OCI-LY7 (cell line): ENCODE data around the gene CST9. TPM values are rescaled to one million over a fixed set of nuclear protein-coding genes. Genes with fewer than 3 reads are reported as not detected.

Experiments
- BruUV-seq: library from RNA; stranded (reverse); fragments of 400-500 nt; replicated peaks from 2 replicates; lab custom pipeline; 2021; lab: Mats Ljungman, UMichigan
- CTCF ChIA-PET: fragments of 300-600 bp; sonication (Branson Sonifier 250); formaldehyde crosslinking; loops from one replicate; lab custom pipeline; 2022; ENCODE audit warnings: antibody characterized with exemption; ENCODE audit not compliant: unreplicated experiment; lab: Charles Lee
- POLR2A ChIA-PET: fragments of 300-600 bp; sonication (Branson Sonifier 250); formaldehyde crosslinking; loops from one replicate; lab custom pipeline; 2022; ENCODE audit warnings: antibody characterized with exemption; lab: Charles Lee
- DNase-seq: peaks from one replicate; pipeline ENCODE4 v3.0.0-alpha.2; 2015; ENCODE audit warnings: low spot score
- H2AFZ ChIP-seq: fragments of 200-600 bp; sonication (generic), shearing (Covaris generic); 2 replicates; pipeline ENCODE4 v1.6.1; 2014; ENCODE audit warnings: mild to moderate bottlenecking, antibody characterized with exemption, low read length, moderate library complexity
- H3K27ac ChIP-seq: fragments of 200-600 bp; sonication (generic); 2 replicates; pipeline ENCODE4 v1.5.1; 2014; ENCODE audit warnings: mixed run types, low read depth, mild to moderate bottlenecking, moderate library complexity, low read length, inconsistent platforms; ENCODE audit not compliant: poor library complexity, severe bottlenecking
- H3K36me3 ChIP-seq: fragments of 200-600 bp; sonication (generic); 2 replicates; pipeline ENCODE4 v1.6.1; 2014; ENCODE audit warnings: mild to moderate bottlenecking, antibody characterized with exemption, low read length, moderate library complexity, mixed read lengths; ENCODE audit not compliant: insufficient read depth
- H3K4me1 ChIP-seq: fragments of 200-600 bp; sonication (generic); 2 replicates; pipeline ENCODE4 v1.5.1; 2014; ENCODE audit warnings: mild to moderate bottlenecking, low read length; ENCODE audit not compliant: insufficient read depth, poor library complexity, severe bottlenecking
- H3K4me2 ChIP-seq: fragments of 200-600 bp; sonication (generic); 2 replicates; pipeline ENCODE4 v1.6.1; 2014; ENCODE audit warnings: mild to moderate bottlenecking, low read length
- H3K4me3 ChIP-seq: fragments of 200-600 bp; sonication (generic); 2 replicates; pipeline ENCODE4 v1.5.1; 2014; ENCODE audit warnings: mild to moderate bottlenecking, low read depth, low read length; ENCODE audit not compliant: poor library complexity, severe bottlenecking
- H3K79me2 ChIP-seq: fragments of 200-600 bp; sonication (generic); 2 replicates; pipeline ENCODE4 v1.6.1; 2016; ENCODE audit warnings: low read depth, mild to moderate bottlenecking, low read length, moderate library complexity, mixed read lengths; ENCODE audit not compliant: insufficient read depth
- H3K9me2 ChIP-seq: fragments of 200-600 bp; sonication (generic); 2 replicates; pipeline ENCODE4 v1.6.1; 2016; ENCODE audit warnings: mild to moderate bottlenecking, low read length, mixed read lengths; ENCODE audit not compliant: insufficient read depth
- H3K9me3 ChIP-seq: fragments of 200-600 bp; sonication (generic); 2 replicates; pipeline ENCODE4 v1.6.1; 2014; ENCODE audit warnings: mild to moderate bottlenecking, mixed run types, low read length, mixed read lengths
- H4K20me1 ChIP-seq: fragments of 200-600 bp; sonication (generic); 2 replicates; pipeline ENCODE4 v1.6.1; 2014; ENCODE audit warnings: mild to moderate bottlenecking, antibody characterized with exemption, low read length, moderate library complexity, mixed read lengths; ENCODE audit not compliant: insufficient read depth
- EZH2phosphoT487 ChIP-seq: fragments of 200-600 bp; sonication (generic); IDR thresholded peaks from 2 replicates; pipeline ENCODE4 v1.6.1; 2018; ENCODE audit warnings: low read depth, borderline replicate concordance, mild to moderate bottlenecking, mixed run types, antibody characterized with exemption, low read length, moderate library complexity, mixed read lengths
- intact Hi-C: fragments of 100-400 bp; cut with micrococcal nuclease; formaldehyde crosslinking; loops from one replicate; pipeline ENCODE4 v1.10.0; 2022; ENCODE audit not compliant: unreplicated experiment
- total RNA-seq, 2 experiments: library from RNA; depleted of rRNA in 1 of 2; stranded (reverse); fragments of >200 nt in 1 of 2; shearing (Covaris generic) in 1 of 2; gene quantifications; 2 replicates each; pipeline ENCODE4 v1.2.3, GENCODE V29; 2014 to 2022
- TF ChIP-seq, protein P1 (sequence below): fragments of 200-600 bp; sonication (generic); conservative IDR thresholded peaks from 2 replicates; pipeline ENCODE4 v1.5.1; 2014; ENCODE audit warnings: mild to moderate bottlenecking, antibody characterized with exemption, low read length, moderate library complexity, mixed read lengths

The CST9 gene
- total RNA-seq, 2 experiments from 2014 or later, result not detected

DNA sequence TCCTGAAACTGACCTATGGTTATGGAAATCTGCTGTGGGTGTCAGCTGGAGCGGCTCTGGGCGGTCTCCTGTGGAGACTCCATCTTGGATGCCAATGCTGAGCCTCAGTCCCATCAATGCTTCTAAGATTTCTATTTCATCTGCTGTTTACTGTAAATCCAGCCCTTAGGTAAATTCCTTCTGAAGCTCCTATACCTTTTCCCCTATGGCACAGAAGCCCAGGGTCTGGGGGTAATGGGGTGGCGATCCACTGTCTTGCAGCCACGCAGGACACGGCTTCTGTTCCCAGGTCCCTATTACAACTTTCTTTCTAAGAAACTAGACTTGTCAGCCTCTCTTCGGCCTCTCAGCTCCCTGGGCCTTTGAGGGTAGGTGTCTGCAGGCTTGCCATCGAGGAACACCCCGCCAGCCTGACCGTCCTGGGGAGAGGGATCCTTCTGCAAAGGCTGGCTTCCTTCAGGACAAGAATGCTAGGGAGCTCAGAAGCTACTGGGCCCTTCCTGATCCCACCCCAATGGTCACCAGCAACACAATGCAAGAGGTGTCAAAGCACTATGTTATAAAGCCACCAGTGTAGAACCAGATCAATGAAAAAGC, 25.6 kb upstream of the CST9 start:
- H2AFZ ChIP-seq, result no peak overlapping the region
- TF ChIP-seq EZH2phosphoT487, result no peak
- TF ChIP-seq, protein P1, sequence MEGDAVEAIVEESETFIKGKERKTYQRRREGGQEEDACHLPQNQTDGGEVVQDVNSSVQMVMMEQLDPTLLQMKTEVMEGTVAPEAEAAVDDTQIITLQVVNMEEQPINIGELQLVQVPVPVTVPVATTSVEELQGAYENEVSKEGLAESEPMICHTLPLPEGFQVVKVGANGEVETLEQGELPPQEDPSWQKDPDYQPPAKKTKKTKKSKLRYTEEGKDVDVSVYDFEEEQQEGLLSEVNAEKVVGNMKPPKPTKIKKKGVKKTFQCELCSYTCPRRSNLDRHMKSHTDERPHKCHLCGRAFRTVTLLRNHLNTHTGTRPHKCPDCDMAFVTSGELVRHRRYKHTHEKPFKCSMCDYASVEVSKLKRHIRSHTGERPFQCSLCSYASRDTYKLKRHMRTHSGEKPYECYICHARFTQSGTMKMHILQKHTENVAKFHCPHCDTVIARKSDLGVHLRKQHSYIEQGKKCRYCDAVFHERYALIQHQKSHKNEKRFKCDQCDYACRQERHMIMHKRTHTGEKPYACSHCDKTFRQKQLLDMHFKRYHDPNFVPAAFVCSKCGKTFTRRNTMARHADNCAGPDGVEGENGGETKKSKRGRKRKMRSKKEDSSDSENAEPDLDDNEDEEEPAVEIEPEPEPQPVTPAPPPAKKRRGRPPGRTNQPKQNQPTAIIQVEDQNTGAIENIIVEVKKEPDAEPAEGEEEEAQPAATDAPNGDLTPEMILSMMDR, result no peak
- H3K27ac ChIP-seq, result no peak overlapping the region
- no peaks in the 10 kb centered on the region for H4K20me1 ChIP-seq
- CTCF ChIA-PET, result no interaction called here
- no peaks in the 10 kb centered on the region for H3K9me2 ChIP-seq
- POLR2A ChIA-PET, result no interaction called here
- no peaks in the 10 kb centered on the region for H3K79me2 ChIP-seq
- H3K4me2 ChIP-seq, result no peak overlapping the region
- no peaks in the 10 kb centered on the region for H3K9me3 ChIP-seq
- H3K4me1 ChIP-seq, result no peaks in the 10 kb centered on the region
- intact Hi-C loops, result no loop called here
- DNase-seq, result no peak
- H3K36me3 ChIP-seq, result no peaks in the 10 kb centered on the region
- no TSS peak for BruUV-seq
- H3K4me3 ChIP-seq, result no peak overlapping the region

- Histone ChIP-seq H3K4me2 (no peak overlapping the region), H3K4me3 (no peak overlapping the region), H2AFZ (no peak overlapping the region), H3K9me2 (no peaks in the 10 kb centered on the region), H3K4me1 (no peaks in the 10 kb centered on the region), H4K20me1 (no peaks in the 10 kb centered on the region), H3K9me3 (no peaks in the 10 kb centered on the region), H3K79me2 (no peaks in the 10 kb centered on the region), H3K36me3 (no peaks in the 10 kb centered on the region), H3K27ac (no peak overlapping the region)
- ChIA-PET CTCF (interaction anchor here (0.6 kb wide), 1 partner anchor 783 kb away, joined by 3 read pairs; no protein-coding TSS in a partner anchor), POLR2A (interaction anchor here (0.6 kb wide), 1 partner anchor 1925 kb away, joined by 3 read pairs; no protein-coding TSS in a partner anchor)
- intact Hi-C loops, result no loop called here
- DNase-seq, result no peak
- TF ChIP-seq EZH2phosphoT487, result no peak
- TF ChIP-seq, protein P1, result no peak
- no TSS peak for BruUV-seq
These were observed 24.7 kb upstream of the CST9 start for GRCh38 chr20:23630392-23630849.
